Psoas muscle (tissue), 8 donors: ENCODE results near the gene CNTNAP2. TPM values are rescaled to one million over a fixed set of nuclear protein-coding genes. Genes with fewer than 3 reads are reported as not detected.

Experiments
- ATAC-seq, 4 donors: fragments of 200-7000 bp; cut with Tn5 transposase; one replicate each; pipeline ENCODE4 v1.9.1; 2020; ENCODE audit warnings: moderate library complexity in 3 of 4, mild to moderate bottlenecking in 2 of 4
- DNase-seq, 2 donors: peaks; one replicate each; pipeline ENCODE4 v3.0.0-alpha.2; 2020
- H3K27ac ChIP-seq: fragments of 200-600 bp; one replicate; pipeline ENCODE4 v1.8.0; 2022
- H3K27me3 ChIP-seq, 3 donors: fragments of 200-600 bp in 1 of 3; one replicate each; pipeline versions ENCODE4 v1.6.1 to v1.8.0; 2013 to 2022; ENCODE audit warnings: low read length in 2 of 3, mild to moderate bottlenecking in 2 of 3, moderate library complexity in 1 of 3; ENCODE audit not compliant: insufficient read depth in 3 of 3
- H3K36me3 ChIP-seq, 2 donors: fragments of 200-600 bp in 1 of 2; one replicate each; pipeline versions ENCODE4 v1.6.1 to v1.8.0; 2013 to 2022; ENCODE audit warnings: low read depth in 1 of 2, mild to moderate bottlenecking in 1 of 2, moderate library complexity in 1 of 2; ENCODE audit not compliant: insufficient read depth in 1 of 2
- H3K4me1 ChIP-seq: fragments of 200-600 bp; one replicate; pipeline ENCODE4 v1.8.0; 2022
- H3K4me3 ChIP-seq: fragments of 200-600 bp; one replicate; pipeline ENCODE4 v1.8.0; 2022; ENCODE audit warnings: mild to moderate bottlenecking
- H3K9me3 ChIP-seq: fragments of 200-600 bp; one replicate; pipeline ENCODE4 v1.8.0; 2022
- CTCF ChIP-seq: fragments of 200-600 bp; IDR thresholded peaks from one replicate; pipeline ENCODE4 v1.8.0; 2022; ENCODE audit warnings: antibody characterized with exemption
- WGBS, 3 donors: extraction: QIAGEN DNeasy Blood & Tissue Kit; methylation state at CpG; one replicate each; pipeline versions ENCODE4 v1.1.6 to v1.1.7; 2013; 5-methylcytosine and 5-hydroxymethylcytosine counted together
- intact Hi-C, 2 donors: fragments of 100-400 bp; cut with DNase I; formaldehyde crosslinking; loops; one replicate each; pipeline versions ENCODE4 v1.11.0 to v1.14.2; 2022
- polyA plus RNA-seq, 3 donors: library from polyadenylated mRNA; stranded (reverse); fragments of 200-250 nt; gene quantifications; one replicate each; pipeline ENCODE4 v1.2.3, GENCODE V29; 2013
- total RNA-seq, 4 donors: library from RNA; stranded (reverse); fragmentation: NEBNext Ultra II Directional in 2 of 4; extraction: Animal tissue kit (Norgen Biotek cat#: 25700) in 2 of 4; gene quantifications; one replicate each; pipeline versions ENCODE4 v1.2.1 to v1.2.4, GENCODE V29; 2021 to 2023
- donor health status: healthy with polysubstance abuse.
- donor health status: DM: no; HTN: no; CAD: no; lungs with moderate emphysema.
- donor health status: Bipolar disorder and iron deficiency.
- donor health status: healthy.
- donor health status: DM: yes; HTN: yes; CAD: no.
- donor health status: DM: no; HTN: no; CAD: no.
- donor health status: DM: no; HTN: no; CAD: no.
- donor health status: DM: yes; HTN: yes; CAD: no.

Gene CNTNAP2
- total and polyA plus RNA-seq, 7 donors: 0.01 to 0.13 TPM; not detected in 5

DNA sequence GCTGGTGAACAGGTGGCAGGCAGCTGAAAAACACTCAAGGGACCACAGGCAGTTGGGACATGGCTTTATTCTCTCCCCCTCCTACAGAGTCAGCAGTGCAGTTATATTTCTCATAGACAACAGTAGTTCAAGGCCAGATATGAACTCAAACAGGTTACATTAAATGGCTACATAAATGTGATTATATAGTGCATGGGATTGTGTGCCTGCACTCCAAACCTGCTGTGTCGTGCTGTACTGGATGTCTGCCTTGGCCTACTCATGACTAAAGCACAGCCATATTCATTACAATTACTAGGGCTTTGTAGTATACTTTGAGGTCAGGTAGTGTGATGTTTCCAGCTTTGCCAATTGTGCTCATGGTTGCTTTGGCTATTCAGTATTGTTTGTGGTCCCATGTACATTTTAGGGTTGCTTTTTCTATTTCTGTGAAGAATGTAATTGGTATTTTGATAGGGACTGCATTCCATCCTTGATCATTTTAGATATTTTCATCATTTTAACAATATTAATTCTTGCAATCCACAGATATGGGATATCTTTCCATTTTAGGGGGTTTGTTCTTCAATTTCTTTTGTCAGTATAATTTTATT, 393.6 kb downstream of the CNTNAP2 start:
- H3K36me3 ChIP-seq: no peaks in the 10 kb centered on the region
- intact Hi-C loops: no loop called here
- DNase-seq (no peak), ATAC-seq (no peak)
- no peaks in the 10 kb centered on the region for H3K4me1 ChIP-seq
- no peak for TF ChIP-seq CTCF
- H3K27ac ChIP-seq: no peak overlapping the region
- peaks cover 3% of the 10 kb centered on the region for H3K9me3 ChIP-seq
- 66 to 77% (median 75%) methylated on average over 1 of the region's 1 CpG for WGBS, 3 donors
- no peak overlapping the region for H3K4me3 ChIP-seq
- no peaks in the 10 kb centered on the region for H3K27me3 ChIP-seq

DNA sequence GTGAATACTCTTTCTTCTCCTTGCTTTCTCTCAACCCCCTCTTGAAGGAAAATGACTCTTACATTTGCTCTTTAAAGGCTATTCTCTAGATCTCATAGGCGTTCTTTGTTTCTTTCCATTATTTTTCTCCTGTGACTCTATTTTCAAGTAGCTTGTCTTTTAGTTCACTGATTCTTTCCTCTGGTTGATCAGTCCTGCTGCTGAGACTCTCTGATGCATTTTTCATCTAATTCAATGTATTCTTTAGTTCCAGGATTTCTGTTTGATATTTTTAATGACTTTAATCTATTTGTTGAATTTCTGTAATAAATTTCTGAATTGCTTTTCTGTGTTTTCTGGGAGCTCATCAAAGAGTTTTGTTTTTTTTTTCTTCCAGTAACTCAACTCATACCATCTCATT, 397.7 kb downstream of the CNTNAP2 start:
- DNase-seq (no peak), ATAC-seq (no peak)
- Histone ChIP-seq H3K27ac (no peak overlapping the region), H3K27me3 (no peaks in the 10 kb centered on the region), H3K36me3 (no peaks in the 10 kb centered on the region), H3K4me1 (no peaks in the 10 kb centered on the region), H3K4me3 (no peak overlapping the region), H3K9me3 (peaks cover 3% of the 10 kb centered on the region)
- intact Hi-C loops: no loop called here
- 83 to 89% (median 86%) methylated on average over 1 of the region's 1 CpG for WGBS, 3 donors
- no peak for TF ChIP-seq CTCF

DNA sequence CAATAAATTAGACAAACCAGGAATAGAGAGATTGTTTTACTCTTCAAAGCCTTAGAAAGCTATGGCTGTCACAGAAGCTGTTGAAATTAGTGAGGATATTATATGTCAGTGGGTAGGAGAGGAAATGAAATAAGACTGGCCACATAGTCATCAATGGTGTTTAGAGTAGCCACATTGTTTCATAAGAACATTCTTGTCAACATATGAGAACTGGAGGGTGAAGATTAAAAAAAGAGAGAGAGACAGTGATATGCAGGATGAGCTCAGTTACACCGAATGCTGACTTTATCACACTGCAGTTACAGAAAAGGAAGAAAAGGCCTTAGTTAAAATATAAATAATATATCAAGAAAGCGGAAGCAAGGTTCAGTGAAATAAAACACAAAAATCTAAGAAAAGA, 412.0 kb downstream of the CNTNAP2 start:
- DNase-seq (no peak), ATAC-seq (no peak)
- Histone ChIP-seq H3K9me3 (peaks cover 4% of the 10 kb centered on the region), H3K36me3 (no peaks in the 10 kb centered on the region), H3K4me1 (no peaks in the 10 kb centered on the region), H3K4me3 (no peak overlapping the region), H3K27ac (no peak overlapping the region), H3K27me3 (no peaks in the 10 kb centered on the region)
- 74 to 81% (median 79%) methylated on average over 2 of the region's 2 CpGs for WGBS, 3 donors
- no peak for TF ChIP-seq CTCF
- intact Hi-C loops: no loop called here

DNA sequence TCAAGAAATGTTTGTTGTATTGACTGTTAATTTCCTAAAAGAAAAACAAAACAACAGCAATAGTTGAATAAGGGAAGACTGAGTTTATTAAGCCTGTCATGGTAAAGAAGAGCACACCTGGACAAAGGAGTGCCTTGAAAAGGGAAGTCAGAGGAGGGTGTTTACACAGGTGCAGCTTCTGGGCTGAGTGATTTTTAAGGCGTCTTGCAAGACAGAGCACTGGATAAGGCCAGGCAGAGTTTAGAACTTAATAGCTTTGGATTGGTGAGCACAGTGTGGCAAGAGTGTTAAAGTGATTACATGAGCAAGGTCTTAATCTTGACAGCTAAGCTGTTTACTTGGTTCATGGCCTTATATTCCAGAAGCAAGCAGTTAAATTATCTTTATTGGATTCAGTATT, 423.2 kb downstream of the CNTNAP2 start:
- H3K27me3 ChIP-seq: no peaks in the 10 kb centered on the region
- no peaks in the 10 kb centered on the region for H3K4me1 ChIP-seq
- no peaks in the 10 kb centered on the region for H3K36me3 ChIP-seq
- TF ChIP-seq CTCF: no peak
- no peaks in the 10 kb centered on the region for H3K9me3 ChIP-seq
- WGBS, 3 donors: 31 to 44% (median 43%) methylated on average over 1 of the region's 1 CpG
- DNase-seq (no peak), ATAC-seq (no peak)
- intact Hi-C loops: no loop called here
- H3K4me3 ChIP-seq: no peak overlapping the region
- H3K27ac ChIP-seq: no peak overlapping the region

DNA sequence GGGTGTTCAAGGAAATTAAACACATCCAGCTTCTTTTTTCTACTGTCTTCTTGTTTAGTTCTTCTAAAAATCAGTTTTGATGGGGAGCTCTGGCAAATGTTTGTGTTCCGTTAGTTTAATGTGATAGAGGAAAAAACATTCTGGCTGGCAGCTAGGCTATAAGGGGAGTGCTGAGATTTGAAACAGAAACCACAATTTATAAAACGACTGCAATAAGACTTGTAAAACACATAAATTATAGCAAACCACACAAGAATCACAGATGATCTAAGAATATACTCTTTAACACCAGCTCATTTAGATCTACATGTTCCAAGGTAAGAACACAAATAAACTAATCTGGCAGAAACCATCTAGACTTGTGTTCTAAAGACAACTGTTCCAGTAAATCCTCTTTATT, 425.5 kb downstream of the CNTNAP2 start:
- ATAC-seq: no peak
- intact Hi-C loops: no loop called here
- Histone ChIP-seq H3K36me3 (no peaks in the 10 kb centered on the region), H3K27me3 (no peaks in the 10 kb centered on the region), H3K4me1 (no peaks in the 10 kb centered on the region), H3K9me3 (no peaks in the 10 kb centered on the region), H3K4me3 (no peak overlapping the region), H3K27ac (no peak overlapping the region)
- no peak for TF ChIP-seq CTCF
- 55 to 70% (median 56%) methylated on average over 2 of the region's 2 CpGs for WGBS, 3 donors
- no peak for DNase-seq
